Lower lobe of right lung (tissue), 2 donors: ENCODE results near the gene RAPGEF6. TPM values are rescaled to one million over a fixed set of nuclear protein-coding genes. Genes with fewer than 3 reads are reported as not detected.

ENCODE experiments used
- ATAC-seq, 2 donors: fragments of 200-7000 bp; cut with Tn5 transposase; one replicate each; pipeline ENCODE4 v1.9.1; 2020 to 2022; ENCODE audit warnings: mild to moderate bottlenecking in 2 of 2, moderate library complexity in 2 of 2
- DNase-seq: peaks from one replicate; pipeline ENCODE4 v3.0.0-alpha.2; 2020
- H3K27ac ChIP-seq: fragments of 200-600 bp; one replicate; pipeline ENCODE4 v1.8.0; 2022
- H3K27me3 ChIP-seq: fragments of 200-600 bp; one replicate; pipeline ENCODE4 v1.8.0; 2022; ENCODE audit warnings: low read depth
- H3K36me3 ChIP-seq: fragments of 200-600 bp; one replicate; pipeline ENCODE4 v1.8.0; 2022; ENCODE audit warnings: mild to moderate bottlenecking
- H3K4me1 ChIP-seq: fragments of 200-600 bp; one replicate; pipeline ENCODE4 v1.8.0; 2022
- H3K4me3 ChIP-seq: fragments of 200-600 bp; one replicate; pipeline ENCODE4 v1.8.0; 2022; ENCODE audit warnings: mild to moderate bottlenecking
- H3K9me3 ChIP-seq: fragments of 200-600 bp; one replicate; pipeline ENCODE4 v1.8.0; 2022
- intact Hi-C: fragments of 100-400 bp; cut with DNase I; formaldehyde crosslinking; loops from one replicate; pipeline ENCODE4 v1.11.0; 2022
- total RNA-seq: library from RNA; stranded (reverse); fragmentation: NEBNext Ultra II Directional; extraction: Animal tissue kit (Norgen Biotek cat#: 25700); gene quantifications from one replicate; pipeline ENCODE4 v1.2.1, GENCODE V29; 2021
- TF ChIP-seq, protein P1 (sequence below): fragments of 200-600 bp; IDR thresholded peaks from one replicate; pipeline ENCODE4 v1.8.0; 2022; ENCODE audit warnings: antibody characterized with exemption, mild to moderate bottlenecking
- donor health status: DM: no; HTN: yes; CAD: no; lungs with severe emphysema.

RAPGEF6 gene
- total RNA-seq, 1 donor from 2014 or later = 21.7 TPM

- Histone ChIP-seq H3K27me3 (no peaks in the 10 kb centered on the region), H3K4me1 (no peaks in the 10 kb centered on the region), H3K27ac (no peak overlapping the region), H3K9me3 (no peaks in the 10 kb centered on the region), H3K4me3 (no peak overlapping the region), H3K36me3 (no peaks in the 10 kb centered on the region)
- TF ChIP-seq, protein P1, sequence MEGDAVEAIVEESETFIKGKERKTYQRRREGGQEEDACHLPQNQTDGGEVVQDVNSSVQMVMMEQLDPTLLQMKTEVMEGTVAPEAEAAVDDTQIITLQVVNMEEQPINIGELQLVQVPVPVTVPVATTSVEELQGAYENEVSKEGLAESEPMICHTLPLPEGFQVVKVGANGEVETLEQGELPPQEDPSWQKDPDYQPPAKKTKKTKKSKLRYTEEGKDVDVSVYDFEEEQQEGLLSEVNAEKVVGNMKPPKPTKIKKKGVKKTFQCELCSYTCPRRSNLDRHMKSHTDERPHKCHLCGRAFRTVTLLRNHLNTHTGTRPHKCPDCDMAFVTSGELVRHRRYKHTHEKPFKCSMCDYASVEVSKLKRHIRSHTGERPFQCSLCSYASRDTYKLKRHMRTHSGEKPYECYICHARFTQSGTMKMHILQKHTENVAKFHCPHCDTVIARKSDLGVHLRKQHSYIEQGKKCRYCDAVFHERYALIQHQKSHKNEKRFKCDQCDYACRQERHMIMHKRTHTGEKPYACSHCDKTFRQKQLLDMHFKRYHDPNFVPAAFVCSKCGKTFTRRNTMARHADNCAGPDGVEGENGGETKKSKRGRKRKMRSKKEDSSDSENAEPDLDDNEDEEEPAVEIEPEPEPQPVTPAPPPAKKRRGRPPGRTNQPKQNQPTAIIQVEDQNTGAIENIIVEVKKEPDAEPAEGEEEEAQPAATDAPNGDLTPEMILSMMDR = no peak
- ATAC-seq (no peak), DNase-seq (no peak)
- intact Hi-C loops = no loop called here
These were observed 17.7 kb downstream of the RAPGEF6 start for GRCh38 chr5:131617140-131617822.

DNA sequence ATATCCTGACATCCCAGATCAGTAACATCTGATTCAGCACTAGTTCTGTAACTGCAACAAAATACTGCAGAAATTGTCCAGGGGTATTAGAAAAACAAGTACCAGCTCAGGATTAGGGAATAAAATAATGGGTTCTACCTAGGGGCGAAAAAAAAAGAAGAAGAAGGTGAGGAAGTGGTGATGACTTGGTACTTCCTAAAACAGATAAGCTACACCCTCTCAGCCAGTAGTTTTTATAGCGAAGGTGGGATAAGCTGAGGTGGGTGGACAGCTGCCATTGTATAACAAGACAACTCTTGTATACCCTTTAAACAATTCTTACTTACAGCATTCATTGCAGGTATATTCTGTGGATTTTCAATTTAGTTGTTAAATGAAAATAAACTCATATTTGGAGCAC, 19.1 kb downstream of the RAPGEF6 start:
- no peak for DNase-seq
- Histone ChIP-seq H3K4me1 (no peaks in the 10 kb centered on the region), H3K27ac (no peak overlapping the region), H3K36me3 (no peaks in the 10 kb centered on the region), H3K9me3 (no peaks in the 10 kb centered on the region), H3K4me3 (no peak overlapping the region), H3K27me3 (no peaks in the 10 kb centered on the region)
- TF ChIP-seq, protein P1 = no peak
- no peak for ATAC-seq
- intact Hi-C loops = no loop called here

DNA sequence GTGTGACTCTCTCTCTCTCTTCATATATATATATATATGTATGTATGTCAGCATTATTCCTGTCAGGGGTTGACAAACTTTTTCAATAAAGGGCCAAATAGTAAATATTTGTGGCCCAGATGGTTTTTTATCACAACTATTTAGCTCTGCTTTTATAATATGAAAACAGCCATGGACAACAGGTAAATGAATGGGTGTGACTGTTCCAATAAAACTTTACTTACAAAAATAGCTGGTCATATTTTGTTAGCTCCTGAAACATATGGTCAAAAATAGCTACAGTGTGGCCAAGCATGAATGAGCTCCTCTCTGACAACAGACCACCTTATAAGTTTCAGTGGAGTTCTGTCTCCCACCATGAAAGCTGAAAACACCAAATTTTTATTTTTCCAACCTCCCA, 21.6 kb downstream of the RAPGEF6 start:
- intact Hi-C loops = no loop called here
- H3K36me3 ChIP-seq = no peaks in the 10 kb centered on the region
- H3K4me3 ChIP-seq = no peak overlapping the region
- H3K9me3 ChIP-seq = no peaks in the 10 kb centered on the region
- H3K27me3 ChIP-seq = no peaks in the 10 kb centered on the region
- DNase-seq (no peak), ATAC-seq (no peak)
- H3K27ac ChIP-seq = no peak overlapping the region
- TF ChIP-seq, protein P1 = no peak
- H3K4me1 ChIP-seq = peaks cover 1% of the 10 kb centered on the region

DNA sequence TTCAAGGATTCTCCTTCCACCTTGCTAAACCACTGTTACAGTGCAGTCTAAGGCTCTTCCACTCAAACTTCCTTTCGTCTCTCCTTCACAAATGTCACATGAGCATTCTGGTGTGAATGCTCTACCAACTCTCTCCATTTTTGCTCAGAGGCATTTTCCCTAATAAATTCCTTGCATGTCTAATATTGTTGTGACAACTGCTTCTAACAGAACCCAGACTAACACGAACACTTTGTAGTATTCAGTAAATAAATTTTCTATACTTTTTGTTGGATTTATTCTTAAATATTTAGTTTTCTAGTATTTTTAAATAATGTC, 24.0 kb downstream of the RAPGEF6 start:
- Histone ChIP-seq H3K36me3 (no peaks in the 10 kb centered on the region), H3K4me1 (peaks cover 12% of the 10 kb centered on the region), H3K27ac (no peak overlapping the region), H3K4me3 (no peak overlapping the region), H3K9me3 (no peaks in the 10 kb centered on the region), H3K27me3 (no peaks in the 10 kb centered on the region)
- no peak for DNase-seq
- TF ChIP-seq, protein P1 = no peak
- no peak for ATAC-seq
- intact Hi-C loops = no loop called here

- Histone ChIP-seq H3K9me3 (no peaks in the 10 kb centered on the region), H3K27ac (no peak overlapping the region), H3K27me3 (no peaks in the 10 kb centered on the region), H3K36me3 (no peaks in the 10 kb centered on the region), H3K4me3 (no peak overlapping the region), H3K4me1 (peaks cover 12% of the 10 kb centered on the region)
- TF ChIP-seq, protein P1 = no peak
- ATAC-seq (peak in 1 of 2 donors; percentile 43), DNase-seq (no peak)
- intact Hi-C loops = no loop called here
These were observed 24.6 kb downstream of the RAPGEF6 start for GRCh38 chr5:131610198-131611063.
